Heart right ventricle (tissue), 16 donors: ENCODE results near the gene METTL15. TPM values are rescaled to one million over a fixed set of nuclear protein-coding genes. Genes with fewer than 3 reads are reported as not detected.
"Not testable (repeated sequence)": the region's sequence is repeated elsewhere in the genome, so short reads cannot be mapped to it uniquely, and the experiment has no call there.

Experiments used
- ATAC-seq, 8 donors: fragments of 200-7000 bp; cut with Tn5 transposase; one replicate each; pipeline ENCODE4 v1.9.1; 2020; ENCODE audit warnings: mild to moderate bottlenecking in 8 of 8, moderate library complexity in 8 of 8, moderate number of reproducible peaks in 1 of 8
- DNase-seq, 2 donors: peaks; one replicate each; pipeline ENCODE4 v3.0.0-alpha.2; 2020
- H3K27ac ChIP-seq, 10 donors: fragments of 200-600 bp; sonication (generic) in 2 of 10; one replicate each; pipeline versions ENCODE4 v1.5.0 to v1.8.0; 2020 to 2022; ENCODE audit warnings: mild to moderate bottlenecking in 3 of 10
- H3K27me3 ChIP-seq, 7 donors: fragments of 200-600 bp; one replicate each; pipeline ENCODE4 v1.8.0; 2021 to 2022; ENCODE audit warnings: mild to moderate bottlenecking in 2 of 7
- H3K36me3 ChIP-seq, 9 donors: fragments of 200-600 bp; sonication (generic) in 1 of 9; one replicate each; pipeline versions ENCODE4 v1.5.0 to v1.8.0; 2020 to 2022; ENCODE audit warnings: mild to moderate bottlenecking in 2 of 9
- H3K4me1 ChIP-seq, 9 donors: fragments of 200-600 bp; sonication (generic) in 1 of 9; one replicate each; pipeline versions ENCODE4 v1.5.0 to v1.8.0; 2020 to 2022; ENCODE audit warnings: mild to moderate bottlenecking in 4 of 9
- H3K4me3 ChIP-seq, 10 donors: fragments of 200-600 bp; sonication (generic) in 2 of 10; one replicate each; pipeline versions ENCODE4 v1.5.0 to v1.8.0; 2020 to 2022; ENCODE audit warnings: mild to moderate bottlenecking in 7 of 10, moderate library complexity in 2 of 10
- H3K9me3 ChIP-seq, 11 donors: fragments of 200-600 bp in 10 of 11; sonication (generic) in 2 of 11; one replicate each; pipeline versions ENCODE4 v1.5.0 to v1.8.0; 2013 to 2022; ENCODE audit warnings: mild to moderate bottlenecking in 2 of 11, control low read depth in 1 of 11, moderate library complexity in 1 of 11
- CTCF ChIP-seq, 9 donors: fragments of 200-600 bp; sonication (generic) in 2 of 9; IDR thresholded peaks; one replicate each; pipeline versions ENCODE4 v1.5.0 to v1.8.0; 2021 to 2022; ENCODE audit warnings: antibody characterized with exemption in 9 of 9, mild to moderate bottlenecking in 5 of 9, moderate library complexity in 1 of 9
- WGBS, 2 donors: extraction: QIAGEN DNeasy Blood & Tissue Kit; methylation state at CpG; one replicate each; pipeline ENCODE4 v1.1.7; 2013; ENCODE audit warnings: inconsistent platforms in 1 of 2; 5-methylcytosine and 5-hydroxymethylcytosine counted together
- intact Hi-C, 10 donors: fragments of 100-400 bp; cut with DNase I; formaldehyde crosslinking; loops; one replicate each; pipeline versions ENCODE4 v1.11.1 to v1.14.2; 2022
- polyA plus RNA-seq, 2 donors: library from polyadenylated mRNA; stranded (reverse); fragments of 200-250 nt; gene quantifications; one replicate each; pipeline ENCODE4 v1.2.3, GENCODE V29; 2013
- total RNA-seq, 10 donors: library from RNA; stranded (reverse); fragmentation: NEBNext Ultra II Directional in 3 of 10; extraction: Animal tissue kit (Norgen Biotek cat#: 25700) in 3 of 10; gene quantifications; one replicate each; pipeline versions ENCODE4 v1.2.1 to v1.2.4, GENCODE V29; 2021 to 2023
- donor health status: Arrhythmogenic right ventricular cardiomyopathy.
- donor health status: ischemic (EF 13 %, LVEDD 7.1; RV severe dilation, severe dysfunction).
- donor health status: healthy with polysubstance abuse.
- donor health status: DM: no; HTN: yes; CAD: no.
- donor health status: DM: no; HTN: no; CAD: no.
- donor health status: ischemic (EF 25% LVEDD 6.9; RV normal size, moderate dysfunction).
- donor health status: ischemic (EF 25% LVEDD 5.7; RV mildly dilated, moderate dysfunction).
- donor health status: healthy.
- donor health status: DM: yes; HTN: yes; CAD: no.
- donor health status: Ischemic cardiomyopathy.
- donor health status: ischemic (EF 35%, LVEDD 5.7; RV mildly dilated, moderate dysfunction).
- donor health status: nonischemic (EF 11% LVEDD 7.7; RV severe dilation, severe dysfunction).
- donor health status: DM: yes; HTN: yes; CAD: no.
- donor health status: PGD.
- donor health status: ischemic (EF 29% LVEDD 5.4; RV normal size, mild dysfunction).
- donor health status: nonischemic (EF 23%, LVEDD 6.1; RV moderate dilation, normal function).

Gene METTL15
- total and polyA plus RNA-seq, 12 donors: 4.7 to 13.6 (median 11.8) TPM

- no peak for ATAC-seq
- Histone ChIP-seq H3K4me1 (no peaks in the 10 kb centered on the region), H3K9me3 (no peaks in the 10 kb centered on the region), H3K27me3 (no peaks in the 10 kb centered on the region), H3K27ac (no peak overlapping the region), H3K36me3 (no peaks in the 10 kb centered on the region), H3K4me3 (no peak overlapping the region)
- intact Hi-C loops: no loop called here
- DNase-seq: no peak
- TF ChIP-seq CTCF (IDR thresholded peaks at IDR 0.05): no peak
Observed at GRCh38 chr11:28350216-28350615, 242.0 kb downstream of the METTL15 start.

DNA sequence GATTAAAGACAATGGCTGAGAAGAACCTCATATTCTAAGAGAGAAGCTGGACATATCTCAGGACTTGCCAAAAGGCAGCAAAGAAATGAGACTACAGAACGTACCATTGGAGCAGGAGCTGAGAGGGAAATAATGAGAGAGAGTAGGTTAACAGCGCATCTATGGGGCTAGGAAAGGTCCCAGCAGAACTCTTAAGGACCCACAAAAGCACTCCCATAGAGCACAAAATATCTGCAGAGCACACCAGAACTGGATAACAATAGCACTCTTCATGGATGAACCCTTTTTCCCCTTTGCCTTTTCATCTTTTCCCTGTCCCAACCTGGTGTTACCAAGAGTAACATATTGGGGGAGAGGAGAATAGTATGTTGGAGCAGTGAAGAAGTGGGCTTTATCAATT lies 245.8 kb downstream of the METTL15 start:
- DNase-seq (no peak), ATAC-seq (no peak)
- no peak for TF ChIP-seq CTCF (IDR thresholded peaks at IDR 0.05)
- intact Hi-C loops: no loop called here
- Histone ChIP-seq H3K4me1 (no peaks in the 10 kb centered on the region), H3K36me3 (no peaks in the 10 kb centered on the region), H3K27ac (no peak overlapping the region), H3K27me3 (no peaks in the 10 kb centered on the region), H3K4me3 (no peak overlapping the region), H3K9me3 (no peaks in the 10 kb centered on the region)
- WGBS, 2 donors: 94 to 95% methylated on average over 2 of the region's 2 CpGs

DNA sequence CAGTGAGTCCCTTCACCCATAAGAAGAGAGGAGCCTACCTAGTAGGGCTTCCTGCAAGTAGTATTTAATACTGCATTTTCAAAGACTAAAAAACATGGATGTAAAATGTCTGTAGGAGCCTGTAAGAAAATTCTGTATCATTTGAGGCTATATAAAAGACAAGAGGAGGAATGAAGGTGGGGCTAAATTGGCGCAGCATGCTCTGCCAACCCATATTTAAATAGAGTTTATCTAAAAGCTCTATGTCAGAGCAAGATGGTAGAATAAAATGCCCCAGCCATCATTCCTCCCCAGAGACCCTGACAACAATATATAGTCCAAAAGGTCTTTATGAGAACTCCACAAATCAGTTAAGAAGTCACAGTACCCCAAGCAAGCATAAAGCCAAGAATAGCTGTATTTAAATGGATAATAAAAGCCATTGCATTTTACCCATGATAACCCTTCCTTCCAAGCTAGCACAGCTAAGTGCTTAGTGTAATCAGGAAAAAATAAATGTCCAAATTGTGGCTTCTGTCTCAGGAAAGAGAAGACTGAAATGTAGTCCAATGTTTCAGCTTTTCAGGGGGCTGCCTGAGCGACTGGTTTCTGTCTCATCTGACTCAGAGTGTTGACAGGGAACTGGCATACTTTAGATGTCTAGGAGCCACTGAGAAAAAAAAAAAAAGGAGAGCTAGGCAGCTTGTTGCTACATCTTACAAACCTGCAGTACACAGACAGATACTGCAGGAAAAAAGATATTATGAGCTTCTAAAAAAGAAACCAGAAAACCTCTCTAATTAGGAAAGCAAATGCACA lies 258.6 kb downstream of the METTL15 start:
- intact Hi-C loops: no loop called here
- peak; percentile 55 to 94 (median 87) for ATAC-seq
- peaks cover 0 to 10% (median 0%) of the 10 kb centered on the region in 9 donors for H3K36me3 ChIP-seq
- DNase-seq: peak in 1 of 2 donors; percentile 15
- peaks cover 0 to 8% (median 0%) of the 10 kb centered on the region in 9 donors for H3K4me1 ChIP-seq
- no peaks in the 10 kb centered on the region for H3K27me3 ChIP-seq
- H3K27ac ChIP-seq: peak overlapping the region in 2 of 10 donors; percentile 24 to 31
- TF ChIP-seq CTCF (IDR thresholded peaks at IDR 0.05): no peak
- peaks cover 0 to 63% (median 31%) of the 10 kb centered on the region in 11 donors for H3K9me3 ChIP-seq
- 42 to 44% methylated on average over 2 of the region's 2 CpGs for WGBS, 2 donors
- H3K4me3 ChIP-seq: no peak overlapping the region

- H3K9me3 ChIP-seq: peaks cover 0 to 39% (median 4%) of the 10 kb centered on the region in 11 donors
- H3K4me3 ChIP-seq, DNase-seq, H3K27me3 ChIP-seq, H3K4me1 ChIP-seq, intact Hi-C loops, ATAC-seq, H3K36me3 ChIP-seq, H3K27ac ChIP-seq: not testable (repeated sequence)
- 89% methylated on average over 13 to 14 of the region's 14 CpGs for WGBS, 2 donors
Observed at GRCh38 chr11:28378095-28378494, 269.9 kb downstream of the METTL15 start.

Other genes with a start within 250 kb of the METTL15 start
- 1 to 10 TPM in 1 of 10 donors, under 1 TPM in 8, not detected in 1; 0.06 to 1.3 (median 0.17) TPM for gene KIF18A, start 232 bp upstream of the METTL15 start, total RNA-seq
- gene KIF18A, start 232 bp upstream of the METTL15 start, polyA plus RNA-seq: under 1 TPM in 1 of 2 donors, not detected in 1; 0.16 TPM